GM18505 (cell line): ENCODE measurements around the gene TCF12.
"Not testable (repeated sequence)": the region's sequence is repeated elsewhere in the genome, so short reads cannot be mapped to it uniquely, and the experiment has no call there.

ENCODE experiments used
- ATAC-seq: cut with Tn5 transposase; IDR thresholded peaks from one replicate; pipeline ENCODE4 v1.9.1; 2021; ENCODE audit not compliant: unreplicated experiment
- POLR2A ChIP-seq: IDR thresholded peaks from 4 replicates; pipeline ENCODE4 v1.6.1; 2011; ENCODE audit warnings: borderline replicate concordance; ENCODE audit not compliant: insufficient read depth, insufficient read length; ENCODE audit errors: extremely low read depth

TCF12 gene

GRCh38 chr15:57144448-57144847 lies 226.0 kb downstream of the TCF12 start:
- ATAC-seq: no peak
- TF ChIP-seq POLR2A: no peak

DNA sequence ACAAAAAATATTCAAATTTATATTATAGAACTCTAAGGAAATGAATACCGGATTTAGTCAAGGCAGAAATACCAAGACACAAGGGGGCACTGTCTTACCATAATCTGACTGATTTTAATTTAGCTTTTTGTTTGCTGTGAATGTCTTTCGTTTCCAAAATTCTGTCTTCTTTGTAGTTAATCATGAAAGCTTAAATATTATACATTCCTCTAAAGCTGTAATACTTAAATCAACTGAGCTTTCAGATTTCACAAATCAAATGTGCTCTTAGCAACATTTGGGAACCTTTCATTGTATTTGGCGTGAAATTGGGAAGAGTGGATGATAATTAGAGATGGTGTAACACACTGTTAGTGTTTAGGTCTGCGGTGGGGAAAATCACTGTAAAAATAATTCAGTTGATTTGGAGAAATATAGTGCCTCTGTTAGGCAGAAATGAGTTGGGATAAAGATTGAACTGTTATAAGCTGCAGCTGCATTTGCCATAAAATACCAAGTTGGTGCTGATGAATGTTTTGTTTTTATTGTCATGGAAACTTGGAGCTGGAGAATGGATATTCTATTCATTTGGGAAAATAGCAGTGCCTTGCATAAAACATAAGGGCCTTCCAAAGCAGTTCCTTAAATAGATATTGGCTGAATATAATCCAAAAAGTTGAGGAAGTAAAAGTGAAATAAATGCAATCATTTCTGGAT lies 228.2 kb downstream of the TCF12 start:
- TF ChIP-seq POLR2A: no peak
- no peak for ATAC-seq

- no peak for TF ChIP-seq POLR2A
- no peak for ATAC-seq
Observed at GRCh38 chr15:57147621-57148020, 229.2 kb downstream of the TCF12 start.

GRCh38 chr15:57148262-57148661 lies 229.8 kb downstream of the TCF12 start:
- TF ChIP-seq POLR2A: no peak
- no peak for ATAC-seq

GRCh38 chr15:57149196-57149595 lies 230.8 kb downstream of the TCF12 start:
- no peak for ATAC-seq
- no peak for TF ChIP-seq POLR2A

- no peak for ATAC-seq
- no peak for TF ChIP-seq POLR2A
Observed at GRCh38 chr15:57150066-57150865, 231.8 kb downstream of the TCF12 start.

DNA sequence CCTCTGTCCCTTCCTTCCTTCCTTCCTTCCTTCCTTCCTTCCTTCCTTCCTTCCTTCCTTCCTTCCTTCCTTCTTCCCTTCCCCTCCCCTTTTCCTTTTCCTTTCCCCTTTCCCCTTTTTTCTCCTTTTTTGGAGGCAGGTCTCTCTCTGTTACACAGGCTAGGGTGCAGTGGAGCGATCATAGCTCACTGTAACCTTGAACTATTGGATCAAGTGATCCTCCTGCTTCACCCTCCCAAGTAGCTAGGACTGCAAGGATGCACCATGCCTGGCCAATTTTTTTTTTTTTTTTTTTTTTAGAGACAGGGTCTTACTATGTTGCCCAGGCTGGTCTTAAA lies 232.4 kb downstream of the TCF12 start:
- not testable (repeated sequence) for ATAC-seq

DNA sequence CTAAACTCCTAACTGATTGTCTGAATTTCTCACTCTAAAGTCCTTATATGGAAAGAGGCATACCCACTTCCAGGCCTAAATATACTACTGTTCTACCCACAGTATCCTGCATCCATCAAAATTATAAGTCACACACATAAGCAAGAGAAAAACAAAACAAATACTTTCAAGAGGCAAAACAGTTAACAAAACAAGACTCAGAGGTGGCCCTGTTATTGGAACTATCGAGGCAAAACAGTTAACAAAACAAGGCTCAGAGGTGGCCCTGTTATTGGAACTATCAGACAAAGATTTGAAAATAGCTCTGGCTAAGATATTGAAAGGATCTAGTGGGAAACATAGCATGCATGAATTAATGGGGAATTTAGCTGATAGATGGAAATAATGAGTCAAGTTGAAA lies 233.7 kb downstream of the TCF12 start:
- TF ChIP-seq POLR2A: no peak
- no peak for ATAC-seq

DNA sequence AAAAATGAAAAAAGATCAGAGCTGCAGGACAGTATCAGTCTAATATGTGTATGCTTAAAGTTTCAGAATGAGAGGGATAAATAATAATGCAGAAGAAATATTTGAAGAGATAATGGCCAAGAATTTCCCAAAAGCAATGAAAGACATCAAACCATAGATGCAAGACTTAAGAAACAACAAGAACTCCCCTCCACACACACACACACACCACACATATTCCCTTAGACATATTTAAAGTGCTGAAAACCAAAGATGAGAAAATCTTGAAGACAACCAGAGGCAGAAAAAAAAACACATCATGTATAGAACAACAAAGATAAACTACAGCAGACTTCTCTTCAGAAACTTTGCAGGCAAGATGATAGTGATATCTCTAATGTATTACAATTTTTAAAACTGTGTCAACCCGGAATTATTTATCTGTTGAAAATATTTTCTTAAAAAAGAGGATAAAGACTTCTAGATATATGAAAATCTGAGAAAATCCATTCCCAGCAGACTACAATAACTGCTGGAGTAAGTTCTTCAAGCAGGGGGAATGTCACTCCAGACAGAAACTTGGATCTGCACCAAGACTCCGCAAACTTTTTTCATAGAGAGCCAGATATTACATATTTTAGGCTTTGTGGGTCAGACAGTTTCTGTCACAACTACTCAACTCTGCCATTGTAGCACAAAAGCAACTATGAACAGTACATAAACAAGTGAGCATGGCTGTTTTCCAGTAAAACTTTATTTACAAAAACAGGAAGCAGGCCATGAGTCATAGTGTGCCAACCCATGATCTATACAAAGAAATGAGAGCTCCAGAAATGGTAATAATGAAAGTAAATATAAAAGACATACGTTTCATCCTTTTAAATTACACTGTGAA lies 234.5 kb downstream of the TCF12 start:
- TF ChIP-seq POLR2A: no peak
- no peak for ATAC-seq

DNA sequence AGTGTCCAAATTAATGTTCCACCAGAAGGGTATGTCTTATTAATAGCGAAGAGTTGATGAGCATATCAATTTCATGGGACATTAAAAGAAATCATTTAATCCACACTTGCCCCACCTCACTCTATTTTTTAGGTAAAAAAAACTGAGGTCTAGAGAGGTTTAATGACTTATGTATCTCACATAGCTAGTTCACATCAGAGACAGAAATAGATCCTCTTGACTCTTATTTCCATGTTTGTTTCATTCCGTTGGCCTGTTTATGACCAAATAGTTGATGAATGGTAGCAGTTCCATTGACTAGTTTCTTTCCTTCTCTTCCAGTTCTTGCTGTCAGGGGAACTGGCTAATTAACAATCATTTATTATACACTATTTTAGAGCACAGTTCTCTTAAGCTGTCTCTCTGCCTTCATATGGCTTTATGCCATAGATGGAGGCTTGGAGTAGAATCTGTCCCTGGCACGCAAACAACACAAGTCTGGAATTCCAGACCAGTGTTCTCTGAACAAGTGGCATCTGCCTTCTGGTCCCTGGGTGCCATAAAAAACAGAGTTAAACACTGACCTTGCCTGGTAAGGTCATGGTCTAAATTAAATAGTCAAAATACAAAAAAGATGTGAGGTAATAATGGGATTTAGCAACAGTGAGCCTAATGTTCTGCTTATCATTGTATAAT lies 237.9 kb downstream of the TCF12 start:
- ATAC-seq: no peak
- TF ChIP-seq POLR2A: no peak

- TF ChIP-seq POLR2A: no peak
- ATAC-seq: no peak
Observed at GRCh38 chr15:57158589-57158988, 240.1 kb downstream of the TCF12 start.

DNA sequence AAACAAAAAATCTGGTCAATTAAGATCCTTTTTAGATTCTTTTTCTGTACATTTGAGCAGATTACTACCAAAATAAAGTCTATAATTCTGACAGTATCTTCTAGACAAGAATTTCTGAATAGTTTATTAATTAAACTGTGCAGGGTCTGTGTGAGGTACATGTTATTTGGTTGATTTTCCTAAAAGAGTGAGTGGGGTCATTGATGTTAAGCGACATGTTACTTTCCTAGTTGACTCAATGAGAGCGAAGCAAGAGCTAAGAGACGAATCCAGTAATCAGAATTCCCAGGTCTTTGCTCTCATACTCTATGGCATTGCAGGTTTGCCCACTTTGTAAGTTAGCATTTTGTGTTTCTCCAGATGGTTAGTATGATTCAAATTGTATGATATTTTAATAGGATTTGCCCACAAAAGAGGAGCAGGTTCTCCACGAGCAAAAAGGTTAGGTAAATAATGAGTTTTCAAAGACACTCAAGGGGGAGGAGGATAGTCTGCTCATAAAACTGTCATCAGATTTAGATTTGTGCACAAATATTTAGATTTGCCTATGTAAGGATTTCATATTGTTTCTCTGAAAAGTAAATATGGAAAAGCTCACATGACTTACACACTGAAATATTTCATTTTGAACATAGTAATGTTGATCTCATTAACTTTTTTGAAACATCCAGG lies 240.7 kb downstream of the TCF12 start:
- no peak for ATAC-seq
- no peak for TF ChIP-seq POLR2A

GRCh38 chr15:57159767-57160166 lies 241.3 kb downstream of the TCF12 start:
- TF ChIP-seq POLR2A: no peak
- ATAC-seq: no peak
